ENCODE results near the gene PTPN5.

The PTPN5 gene

GRCh38 chr11:18730020-18730419 is 61.6 kb downstream of the PTPN5 start:
- ChIA-PET CTCF (interaction anchor here (0.8 to 11.4 kb wide), 9 partner anchors 9 to 203 kb away, joined by 3 to 132 read pairs (median 9); partner anchors contain the start of genes IGSF22 and TSG101), POLR2A (no interaction called here)
- no peak overlapping the region for H3K4me3 ChIP-seq (ENCODE audit: low read depth, low read length)
- no peak for TF ChIP-seq CTCF (IDR thresholded peaks at IDR 0.05; ENCODE audit: insufficient read depth, low read length, missing control alignments)
- no peak for DNase-seq (ENCODE audit: low read depth, low spot score)

- H3K4me3 ChIP-seq (ENCODE audit: low read depth, low read length) = no peak overlapping the region
- CTCF ChIA-PET = interaction anchor here (1.0 to 11.4 kb wide), 4 partner anchors 8 to 189 kb away, joined by 3 to 132 read pairs (median 44); partner anchors contain the start of gene IGSF22
- DNase-seq (ENCODE audit: low read depth, low spot score) = no peak
- TF ChIP-seq CTCF (IDR thresholded peaks at IDR 0.05; ENCODE audit: insufficient read depth, low read length, missing control alignments) = no peak
- POLR2A ChIA-PET = no interaction called here
Measured at GRCh38 chr11:18729426-18729825, 62.2 kb downstream of the PTPN5 start.

- TF ChIP-seq CTCF (IDR thresholded peaks at IDR 0.05; ENCODE audit: insufficient read depth, low read length, missing control alignments) = no peak
- POLR2A ChIA-PET = no interaction called here
- H3K4me3 ChIP-seq (ENCODE audit: low read depth, low read length) = no peak overlapping the region
- no peak for DNase-seq (ENCODE audit: low read depth, low spot score)
- CTCF ChIA-PET = interaction anchor here (0.8 to 3.0 kb wide), 14 partner anchors 8 to 641 kb away, joined by 3 to 15 read pairs (median 6); no protein-coding TSS in a partner anchor
Measured at GRCh38 chr11:18728658-18729057, 62.9 kb downstream of the PTPN5 start.

GRCh38 chr11:18727479-18728236 is 63.9 kb downstream of the PTPN5 start:
- TF ChIP-seq CTCF (IDR thresholded peaks at IDR 0.05; ENCODE audit: insufficient read depth, low read length, missing control alignments) = peak; percentile 83
- no peak for DNase-seq (ENCODE audit: low read depth, low spot score)
- ChIA-PET POLR2A (no interaction called here), CTCF (interaction anchor here (0.6 to 3.0 kb wide), 16 partner anchors 9 to 640 kb away, joined by 3 to 15 read pairs (median 4); no protein-coding TSS in a partner anchor)
- no peak overlapping the region for H3K4me3 ChIP-seq (ENCODE audit: low read depth, low read length)

GRCh38 chr11:18726040-18726439 is 65.6 kb downstream of the PTPN5 start, which contains the start of gene IGSF22:
TSS of gene IGSF22 (minus strand) at chr11:18726188. CDS start at chr11:18724236, 1,952 bp downstream.
- CTCF ChIA-PET = interaction anchor here (11.1 kb wide), 1 partner anchor 9 kb away, joined by 132 read pairs; no protein-coding TSS in a partner anchor
- TF ChIP-seq CTCF (IDR thresholded peaks at IDR 0.05; ENCODE audit: insufficient read depth, low read length, missing control alignments) = no peak
- no peak for DNase-seq (ENCODE audit: low read depth, low spot score)
- POLR2A ChIA-PET = no interaction called here
- no peak within 1 kb of the TSS for H3K4me3 ChIP-seq (ENCODE audit: low read depth, low read length)

- no peak for DNase-seq (ENCODE audit: low read depth, low spot score)
- no peak overlapping the region for H3K4me3 ChIP-seq (ENCODE audit: low read depth, low read length)
- TF ChIP-seq CTCF (IDR thresholded peaks at IDR 0.05; ENCODE audit: insufficient read depth, low read length, missing control alignments) = no peak
- ChIA-PET POLR2A (no interaction called here), CTCF (interaction anchor here (0.8 to 11.1 kb wide), 9 partner anchors 11 to 480 kb away, joined by 3 to 132 read pairs (median 10); partner anchors contain the start of gene SPTY2D1)
Measured at GRCh38 chr11:18723991-18724390, 67.6 kb downstream of the PTPN5 start.

Data from AG04449 (cell line).